Renal cortex interstitium (tissue), 11 donors: ENCODE results near the gene TEX29. TPM values are rescaled to one million over a fixed set of nuclear protein-coding genes. Genes with fewer than 3 reads are reported as not detected.

Experiments
- DNase-seq, 11 donors: peaks; one replicate each; pipeline ENCODE4 v3.0.0-alpha.2; 2013; ENCODE audit warnings: low read depth in 9 of 11, low spot score in 4 of 11; ENCODE audit errors: extremely low read depth in 1 of 11
- polyA plus RNA-seq, 3 donors: library from polyadenylated mRNA; unstranded; fragments of 120-200 nt; gene quantifications; one replicate each; pipeline ENCODE4 v1.2.1, GENCODE V29; 2013; ENCODE audit not compliant: insufficient read length in 3 of 3

The TEX29 gene
- polyA plus RNA-seq, 3 donors = 0.27 to 0.42 (median 0.36) TPM

GRCh38 chr13:111317042-111317550 is 3.3 kb upstream of the TEX29 start:
- DNase-seq = no peak

DNA sequence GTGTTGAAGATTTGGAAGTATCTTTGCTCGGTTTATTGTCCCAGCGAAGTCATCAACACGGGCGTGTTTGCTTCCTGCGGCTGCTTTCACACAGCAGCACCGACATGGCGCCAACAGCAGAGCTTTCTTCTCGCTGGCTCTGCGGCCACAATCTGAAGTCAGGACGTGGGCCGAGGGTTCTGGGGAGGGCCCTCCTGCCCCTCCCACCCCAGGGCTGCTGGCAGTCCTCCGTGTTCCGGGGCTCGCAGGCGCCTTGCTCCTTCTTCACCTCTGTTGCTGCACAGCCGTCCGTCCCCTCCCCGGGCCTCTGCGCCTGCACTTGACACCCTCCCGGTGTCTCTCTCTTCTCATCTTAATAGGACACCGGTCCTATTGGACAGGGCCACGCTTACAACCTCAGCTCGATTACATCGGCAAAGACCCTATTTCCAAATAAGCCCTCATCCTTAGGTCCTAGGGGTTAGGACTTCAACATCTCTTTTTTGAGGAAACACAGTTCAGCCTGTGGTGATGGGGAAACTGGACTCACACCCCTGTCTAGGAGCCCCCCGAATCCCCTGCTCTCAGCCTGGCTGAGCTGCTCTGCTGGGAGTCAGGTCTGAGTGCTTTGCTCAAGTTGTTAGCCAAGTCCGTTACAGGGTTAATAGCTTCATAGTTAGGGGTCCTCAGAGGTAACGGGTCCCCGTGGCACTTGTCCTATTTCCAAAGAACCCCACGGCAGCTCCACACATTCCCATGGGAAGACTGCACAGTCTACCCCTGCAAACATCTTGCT is 2.7 kb upstream of the TEX29 start:
- DNase-seq = no peak

- DNase-seq = no peak
Observed at GRCh38 chr13:111318386-111318785, 2.1 kb upstream of the TEX29 start.

DNA sequence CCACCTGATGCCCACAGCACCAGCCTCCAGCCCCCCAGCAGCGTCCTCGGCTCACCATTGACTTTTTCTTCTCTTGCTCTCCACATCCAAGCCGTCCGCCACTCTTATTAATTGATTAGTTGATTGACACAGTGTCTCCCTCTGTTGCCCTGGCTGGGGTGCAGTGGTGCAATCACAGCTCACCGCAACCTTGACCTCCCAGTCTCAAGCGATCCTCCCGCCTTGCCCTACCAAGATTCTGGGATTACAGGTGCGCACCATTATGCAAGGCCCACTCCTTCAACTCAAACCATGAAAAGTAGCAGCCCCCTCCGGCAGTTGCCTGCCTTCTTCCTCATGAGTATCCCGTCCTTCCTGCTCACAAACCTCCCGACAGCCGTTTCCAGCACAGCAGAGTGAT is 921 bp upstream of the TEX29 start:
- DNase-seq = no peak

DNA sequence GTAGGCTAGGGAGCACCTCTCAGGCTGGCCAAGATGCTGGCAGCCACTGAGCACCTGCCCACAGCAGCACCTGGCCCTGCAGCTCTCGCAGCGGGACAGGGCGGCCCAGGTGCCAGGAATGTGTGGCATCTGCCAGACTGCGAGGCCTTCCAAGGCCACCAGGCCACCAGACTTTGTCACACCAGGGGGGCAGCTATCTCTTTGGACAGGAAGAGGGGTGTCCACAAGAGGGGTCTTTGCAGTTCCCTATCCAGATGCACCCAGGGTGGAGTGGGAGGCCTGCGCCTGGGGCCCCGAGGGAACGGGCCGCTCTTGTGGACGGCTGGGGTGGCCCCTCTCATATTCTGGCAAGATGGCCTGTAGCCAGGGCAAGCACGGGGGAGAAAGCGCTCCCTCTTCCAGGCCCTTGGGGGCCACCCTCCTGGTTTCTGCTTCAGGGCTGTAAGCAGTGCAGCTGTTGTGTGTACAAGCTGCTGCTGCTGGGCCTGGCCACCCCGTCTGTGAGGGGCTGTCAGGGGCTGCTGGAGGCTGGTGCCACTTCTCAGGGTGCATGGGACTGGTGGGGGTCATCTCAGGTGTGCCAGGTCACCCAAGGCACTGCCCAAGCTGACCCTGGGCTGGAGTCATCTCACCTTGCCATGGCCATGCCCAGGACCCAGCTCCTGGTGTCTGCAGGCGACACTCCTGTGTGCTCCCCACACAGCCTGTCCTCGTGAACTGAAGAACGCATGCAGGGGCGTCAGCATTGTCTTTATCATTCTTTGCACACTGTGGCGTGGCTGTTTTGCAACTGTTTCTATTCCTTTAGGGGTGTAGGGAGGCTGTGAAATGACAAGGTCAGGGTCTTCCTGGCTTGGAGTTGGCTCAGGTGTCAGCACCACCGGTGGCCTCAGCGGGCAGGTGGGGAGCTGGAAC is 1.8 kb downstream of the TEX29 start:
- DNase-seq = no peak

GRCh38 chr13:111322916-111323331 is 2.5 kb downstream of the TEX29 start:
- DNase-seq = no peak

- no peak for DNase-seq
Observed at GRCh38 chr13:111323549-111323948, 3.1 kb downstream of the TEX29 start.

GRCh38 chr13:111323950-111324651 is 3.7 kb downstream of the TEX29 start:
- no peak for DNase-seq

DNA sequence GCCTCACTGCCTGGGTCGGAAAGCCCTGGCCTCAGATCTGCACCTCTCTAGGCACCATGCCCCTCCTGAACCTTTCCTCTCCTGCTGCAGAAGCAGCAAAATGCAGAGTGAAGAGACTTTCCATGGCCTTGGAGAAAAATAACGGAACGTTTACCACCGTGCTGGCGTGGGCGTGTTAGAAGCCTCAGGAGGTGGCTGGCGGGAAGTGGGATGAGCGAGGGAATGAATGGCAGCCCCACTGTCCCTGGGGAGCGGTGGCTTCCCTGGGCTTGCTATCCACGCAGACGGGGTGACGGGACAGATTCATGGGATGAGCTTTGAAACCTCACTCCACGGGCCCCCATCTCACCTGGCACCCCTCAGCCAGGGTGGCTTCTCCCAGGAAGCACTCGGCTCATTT is 4.3 kb downstream of the TEX29 start:
- DNase-seq = no peak

- no peak for DNase-seq
Observed at GRCh38 chr13:111325146-111325890, 4.9 kb downstream of the TEX29 start.

DNA sequence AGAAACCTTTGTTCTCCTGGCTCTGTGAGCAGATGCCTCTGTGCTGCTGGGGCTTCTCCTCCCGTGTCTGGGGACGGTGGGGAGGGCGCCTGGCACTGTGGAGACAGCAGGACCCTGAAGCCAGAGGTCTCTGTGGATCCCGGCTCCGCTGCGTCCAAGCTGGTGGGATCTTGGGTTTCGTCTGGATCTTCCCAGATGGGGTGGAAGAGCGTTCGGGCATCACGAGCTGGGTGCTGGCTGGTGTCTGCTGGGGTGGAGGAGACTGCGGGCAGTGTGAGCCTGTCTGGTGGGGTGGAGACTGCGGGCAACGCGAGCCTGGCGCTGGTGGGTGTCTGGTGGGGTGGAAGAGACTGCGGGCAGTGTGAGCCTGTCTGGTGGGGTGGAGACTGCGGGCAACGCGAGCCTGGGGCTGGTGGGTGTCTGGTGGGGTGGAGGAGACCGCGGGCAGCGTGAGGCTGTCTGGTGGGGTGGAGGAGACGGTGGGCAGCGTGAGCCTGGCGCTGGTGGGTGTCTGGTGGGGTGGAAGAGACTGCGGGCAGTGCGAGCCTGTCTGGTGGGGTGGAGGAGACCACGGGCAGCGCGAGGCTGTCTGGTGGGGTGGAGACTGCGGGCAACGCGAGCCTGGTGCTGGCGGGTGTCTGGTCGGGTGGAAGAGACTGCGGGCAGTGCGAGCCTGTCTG is 5.6 kb downstream of the TEX29 start:
- DNase-seq = no peak

GRCh38 chr13:111326621-111326965 is 6.2 kb downstream of the TEX29 start:
- DNase-seq = no peak

DNA sequence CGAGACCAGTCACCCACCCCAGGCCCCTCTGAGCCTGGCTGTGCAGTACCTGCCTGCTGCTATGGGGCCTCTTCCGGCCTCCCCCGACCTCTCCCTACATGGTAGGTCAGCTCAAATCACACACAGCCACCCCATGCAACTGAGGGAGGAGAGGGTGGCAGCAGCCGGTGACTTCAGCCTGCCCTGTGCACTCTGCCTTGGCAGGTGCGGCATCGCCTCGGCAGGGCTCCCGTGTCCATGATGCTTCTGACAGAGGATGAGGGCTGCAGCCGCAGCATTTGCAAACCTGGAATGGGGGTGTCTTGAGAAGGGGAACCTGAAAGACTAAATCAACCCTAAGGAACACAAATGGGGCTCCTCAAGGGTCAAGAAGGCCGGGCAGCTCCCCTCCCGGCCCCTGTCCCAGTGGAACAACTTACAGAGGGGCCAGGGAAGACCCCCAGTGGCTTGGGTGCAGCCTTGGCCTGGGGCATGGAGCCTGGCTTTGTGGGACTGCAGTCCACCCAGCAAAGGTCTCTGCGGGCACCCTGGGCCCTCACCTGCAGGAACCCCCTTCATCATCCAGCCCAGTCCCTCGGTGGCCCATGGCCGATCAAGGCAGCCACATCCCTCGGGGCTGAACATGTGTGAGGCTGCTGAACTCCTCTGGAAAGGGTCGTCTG is 6.7 kb downstream of the TEX29 start:
- no peak for DNase-seq

DNA sequence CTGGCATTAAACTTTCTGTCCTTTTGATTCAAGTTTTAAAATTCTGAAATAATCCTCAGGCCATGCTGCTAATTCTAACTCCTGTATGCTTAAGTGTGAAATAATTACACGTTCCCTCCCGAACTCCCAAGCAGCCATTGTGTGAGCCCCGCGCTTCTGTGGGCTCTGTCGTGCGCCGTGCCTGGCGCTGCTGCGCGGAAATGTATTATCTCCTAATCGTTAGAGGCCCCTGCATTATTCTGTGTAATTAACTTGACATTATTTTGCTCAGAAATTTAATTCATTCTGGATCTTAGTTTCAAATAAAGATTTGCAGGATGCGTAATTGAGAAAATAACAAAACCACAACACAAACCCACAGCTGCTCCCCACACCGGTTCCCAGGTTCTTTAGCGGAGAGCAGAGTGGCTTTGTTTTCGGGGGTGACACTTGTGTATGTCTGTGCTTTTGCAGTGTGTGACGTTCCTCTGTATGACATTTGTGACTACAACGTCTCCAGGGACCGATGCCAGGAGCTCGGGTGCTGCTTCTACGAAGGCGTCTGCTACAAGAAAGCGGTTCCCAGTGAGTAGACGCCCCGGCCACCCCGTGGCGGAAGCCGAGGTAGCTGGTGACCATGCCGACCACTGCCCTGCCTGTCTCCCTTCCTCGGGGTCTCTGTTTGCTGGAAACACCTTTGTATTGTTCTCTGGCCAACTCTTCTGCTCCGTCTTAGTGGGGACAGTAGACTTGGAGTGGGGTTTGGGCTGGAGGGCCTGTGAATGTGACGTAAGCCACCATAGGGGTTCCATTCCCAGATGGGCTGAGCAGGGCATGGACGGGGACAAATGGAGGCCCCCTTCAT is 7.5 kb downstream of the TEX29 start:
- no peak for DNase-seq

GRCh38 chr13:111328574-111329410 is 8.3 kb downstream of the TEX29 start:
- no peak for DNase-seq

GRCh38 chr13:111329641-111330040 is 9.2 kb downstream of the TEX29 start:
- DNase-seq = no peak
